Urinary bladder (tissue), 4 donors: ENCODE results near the gene TNNI3K. TPM values are rescaled to one million over a fixed set of nuclear protein-coding genes. Genes with fewer than 3 reads are reported as not detected.

Experiments
- DNase-seq: peaks from one replicate; pipeline ENCODE4 v3.0.0-alpha.2; 2015; ENCODE audit errors: extremely low spot score
- H3K27ac ChIP-seq: one replicate; pipeline ENCODE4 v1.5.1; 2013; ENCODE audit warnings: low read depth, mild to moderate bottlenecking, moderate library complexity
- H3K36me3 ChIP-seq: one replicate; pipeline ENCODE4 v1.6.1; 2013; ENCODE audit warnings: mild to moderate bottlenecking, moderate library complexity; ENCODE audit not compliant: insufficient read depth
- H3K4me1 ChIP-seq: one replicate; pipeline ENCODE4 v1.6.1; 2013; ENCODE audit warnings: mild to moderate bottlenecking, moderate library complexity; ENCODE audit not compliant: insufficient read depth
- H3K4me3 ChIP-seq: one replicate; pipeline ENCODE4 v1.5.1; 2013; ENCODE audit warnings: low read depth, low read length
- WGBS: extraction: QIAGEN DNeasy Blood & Tissue Kit; methylation state at CpG from one replicate; pipeline ENCODE4 v1.1.7; 2013; 5-methylcytosine and 5-hydroxymethylcytosine counted together
- polyA plus RNA-seq: library from polyadenylated mRNA; stranded (reverse); fragments of 200-250 nt; gene quantifications from one replicate; pipeline ENCODE4 v1.2.3, GENCODE V29; 2013
- total RNA-seq: library from RNA; depleted of rRNA; stranded (reverse); fragments of >200 nt; gene quantifications from one replicate; pipeline ENCODE4 v1.2.3, GENCODE V29; 2014
- donor health status: healthy with polysubstance abuse.
- donor health status: healthy.

Gene TNNI3K
- total and polyA plus RNA-seq, 2 donors: 1.4 to 5.1 TPM

- H3K36me3 ChIP-seq: no peaks in the 10 kb centered on the region
- no peaks in the 10 kb centered on the region for H3K4me1 ChIP-seq
- DNase-seq: no peak
- no peak overlapping the region for H3K4me3 ChIP-seq
- H3K27ac ChIP-seq: no peak overlapping the region
Measured at GRCh38 chr1:74328851-74329250, 93.7 kb downstream of the TNNI3K start.

DNA sequence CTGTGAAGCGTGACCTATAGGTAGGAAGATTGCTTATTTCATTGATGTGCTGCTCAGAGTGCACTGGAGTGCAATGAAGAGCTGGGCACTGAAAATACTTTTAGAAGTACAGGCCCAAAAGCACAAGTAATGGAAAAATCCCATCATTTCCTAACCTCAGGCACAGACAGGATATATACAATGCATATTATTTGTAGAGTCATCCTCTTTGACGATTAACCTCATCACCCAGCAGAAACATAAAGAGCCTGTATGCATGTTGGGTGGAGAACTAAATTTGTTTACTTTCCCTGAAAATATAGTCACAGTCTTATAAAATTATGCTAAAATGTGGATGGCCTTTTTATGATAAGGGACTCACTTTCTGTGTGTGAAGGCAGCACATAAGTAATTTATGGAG is 98.1 kb downstream of the TNNI3K start:
- H3K4me1 ChIP-seq: no peaks in the 10 kb centered on the region
- WGBS: 84% methylated on average over 2 of the region's 2 CpGs
- no peak overlapping the region for H3K27ac ChIP-seq
- H3K36me3 ChIP-seq: no peaks in the 10 kb centered on the region
- no peak for DNase-seq
- no peak overlapping the region for H3K4me3 ChIP-seq

GRCh38 chr1:74334147-74334546 is 99.0 kb downstream of the TNNI3K start:
- DNase-seq: no peak
- Histone ChIP-seq H3K36me3 (no peaks in the 10 kb centered on the region), H3K4me1 (no peaks in the 10 kb centered on the region), H3K4me3 (no peak overlapping the region), H3K27ac (no peak overlapping the region)

DNA sequence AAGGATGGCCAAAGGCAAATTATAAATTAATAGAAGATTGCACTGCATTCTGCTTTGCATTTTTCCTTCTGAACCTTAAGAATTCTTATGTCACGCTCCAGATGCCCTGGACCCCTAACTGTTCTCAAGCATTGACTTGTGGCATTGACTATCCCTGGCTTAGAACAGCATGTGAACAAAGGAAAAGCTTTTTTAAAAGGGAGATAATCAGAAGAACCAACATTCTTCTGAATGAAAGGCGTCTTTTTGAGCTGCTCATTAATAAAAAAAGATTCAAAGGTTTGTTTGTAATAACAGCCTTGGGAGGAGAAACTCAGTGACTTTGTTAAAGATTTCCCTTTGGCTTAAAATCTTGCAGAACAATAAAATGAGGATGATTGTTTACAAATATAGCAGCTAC is 105.5 kb downstream of the TNNI3K start:
- Histone ChIP-seq H3K36me3 (no peaks in the 10 kb centered on the region), H3K4me3 (no peak overlapping the region), H3K27ac (no peak overlapping the region), H3K4me1 (no peaks in the 10 kb centered on the region)
- WGBS: 90% methylated on average over 2 of the region's 2 CpGs
- DNase-seq: no peak

DNA sequence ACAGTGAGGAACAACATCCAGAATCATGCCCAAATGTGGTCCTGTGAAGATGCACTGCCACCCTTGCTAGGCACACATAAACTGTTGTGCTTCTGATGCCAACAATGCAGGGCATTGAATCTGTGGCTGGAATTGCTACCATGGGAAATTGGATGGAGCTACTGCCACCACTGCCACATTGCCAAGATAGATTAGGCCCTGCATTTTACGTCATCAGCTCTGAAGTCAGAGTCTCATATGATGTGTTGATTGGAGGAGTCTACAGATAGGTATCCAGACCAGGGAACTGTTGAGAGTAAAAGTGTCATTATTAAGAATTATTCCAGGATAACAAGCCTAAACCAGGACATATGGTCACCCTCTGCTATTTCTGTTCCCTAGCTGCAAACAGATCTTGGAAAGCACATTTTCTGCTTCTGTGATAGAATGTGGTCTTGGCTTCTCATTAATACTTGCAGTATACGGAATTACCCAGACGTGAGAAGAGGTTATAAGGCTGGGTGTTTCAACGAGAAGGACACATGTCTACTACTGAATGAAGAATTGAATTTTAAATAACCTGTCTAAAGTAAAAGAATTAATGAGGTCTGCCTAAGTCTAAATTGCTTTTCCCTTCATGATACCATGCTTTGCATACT is 106.6 kb downstream of the TNNI3K start:
- Histone ChIP-seq H3K36me3 (no peaks in the 10 kb centered on the region), H3K27ac (no peak overlapping the region), H3K4me1 (no peaks in the 10 kb centered on the region), H3K4me3 (no peak overlapping the region)
- WGBS: 82% methylated on average over 4 of the region's 4 CpGs
- DNase-seq: no peak

- peak; percentile 86 for DNase-seq
- H3K4me1 ChIP-seq: no peaks in the 10 kb centered on the region
- 24% methylated on average over 1 of the region's 1 CpG for WGBS
Measured at GRCh38 chr1:74343216-74343615, 108.0 kb downstream of the TNNI3K start.

DNA sequence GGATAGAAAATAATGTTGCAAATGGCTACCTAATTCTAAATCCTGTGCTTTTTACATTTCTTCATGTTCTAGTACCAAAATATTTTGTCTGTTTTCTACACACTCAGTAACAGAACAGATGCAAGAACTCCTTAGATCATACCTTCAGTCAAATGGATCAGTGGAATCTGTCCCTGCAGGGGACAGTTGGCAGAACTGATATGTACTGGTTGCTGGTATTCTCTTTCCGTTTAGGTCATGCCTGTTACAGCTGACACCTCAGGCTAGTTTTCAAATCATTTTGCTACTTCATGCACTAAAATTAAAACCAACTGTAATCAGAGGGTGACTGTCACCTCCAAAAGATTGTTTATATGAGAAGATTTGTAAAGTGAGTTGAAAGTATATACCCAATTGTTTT is 109.2 kb downstream of the TNNI3K start:
- WGBS: 36% methylated on average over 1 of the region's 1 CpG
- Histone ChIP-seq H3K4me3 (no peak overlapping the region), H3K36me3 (no peaks in the 10 kb centered on the region), H3K4me1 (no peaks in the 10 kb centered on the region), H3K27ac (no peak overlapping the region)
- DNase-seq: no peak

More at GRCh38 chr1:74343216-74343615, 108.0 kb downstream of the TNNI3K start:
- Histone ChIP-seq H3K36me3 (no peaks in the 10 kb centered on the region), H3K4me3 (no peak overlapping the region), H3K27ac (no peak overlapping the region)

DNA sequence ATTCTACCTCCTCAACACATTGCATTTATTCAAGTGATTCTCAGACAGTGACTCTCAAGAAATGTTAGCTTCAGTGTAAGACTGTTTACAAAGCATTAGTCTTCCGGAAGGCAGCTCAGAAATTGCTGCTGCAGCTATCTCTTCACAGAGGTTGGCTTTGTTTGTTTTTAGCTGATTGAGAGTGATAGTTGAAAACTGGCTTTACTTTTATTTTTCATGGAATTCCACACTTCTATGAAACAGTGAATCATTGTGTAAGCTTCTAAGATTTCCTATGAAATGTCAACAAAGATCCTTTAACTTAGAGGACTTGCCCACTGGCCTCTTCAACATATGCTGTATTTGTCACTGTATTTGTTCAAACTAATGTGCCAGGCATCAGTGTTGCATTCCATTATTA is 121.3 kb downstream of the TNNI3K start:
- Histone ChIP-seq H3K4me3 (no peak overlapping the region), H3K36me3 (no peaks in the 10 kb centered on the region), H3K27ac (no peak overlapping the region), H3K4me1 (no peaks in the 10 kb centered on the region)
- DNase-seq: no peak
- 53% methylated on average over 1 of the region's 1 CpG for WGBS

GRCh38 chr1:74357150-74357549 is 122.0 kb downstream of the TNNI3K start:
- Histone ChIP-seq H3K27ac (no peak overlapping the region), H3K36me3 (no peaks in the 10 kb centered on the region), H3K4me3 (no peak overlapping the region), H3K4me1 (no peaks in the 10 kb centered on the region)
- WGBS: 65% methylated on average over 3 of the region's 3 CpGs
- no peak for DNase-seq

- Histone ChIP-seq H3K27ac (no peak overlapping the region), H3K4me3 (no peak overlapping the region), H3K4me1 (no peaks in the 10 kb centered on the region), H3K36me3 (no peaks in the 10 kb centered on the region)
- no peak for DNase-seq
- 85% methylated on average over 4 of the region's 4 CpGs for WGBS
Measured at GRCh38 chr1:74357756-74358155, 122.6 kb downstream of the TNNI3K start.

GRCh38 chr1:74362691-74363090 is 127.5 kb downstream of the TNNI3K start:
- no peak for DNase-seq
- WGBS: 93% methylated on average over 1 of the region's 1 CpG
- Histone ChIP-seq H3K27ac (no peak overlapping the region), H3K4me1 (no peaks in the 10 kb centered on the region), H3K36me3 (no peaks in the 10 kb centered on the region), H3K4me3 (no peak overlapping the region)

- WGBS: 50% methylated on average over 2 of the region's 2 CpGs
- Histone ChIP-seq H3K27ac (no peak overlapping the region), H3K36me3 (no peaks in the 10 kb centered on the region), H3K4me1 (no peaks in the 10 kb centered on the region), H3K4me3 (no peak overlapping the region)
- DNase-seq: no peak
Measured at GRCh38 chr1:74363220-74363619, 128.0 kb downstream of the TNNI3K start.

DNA sequence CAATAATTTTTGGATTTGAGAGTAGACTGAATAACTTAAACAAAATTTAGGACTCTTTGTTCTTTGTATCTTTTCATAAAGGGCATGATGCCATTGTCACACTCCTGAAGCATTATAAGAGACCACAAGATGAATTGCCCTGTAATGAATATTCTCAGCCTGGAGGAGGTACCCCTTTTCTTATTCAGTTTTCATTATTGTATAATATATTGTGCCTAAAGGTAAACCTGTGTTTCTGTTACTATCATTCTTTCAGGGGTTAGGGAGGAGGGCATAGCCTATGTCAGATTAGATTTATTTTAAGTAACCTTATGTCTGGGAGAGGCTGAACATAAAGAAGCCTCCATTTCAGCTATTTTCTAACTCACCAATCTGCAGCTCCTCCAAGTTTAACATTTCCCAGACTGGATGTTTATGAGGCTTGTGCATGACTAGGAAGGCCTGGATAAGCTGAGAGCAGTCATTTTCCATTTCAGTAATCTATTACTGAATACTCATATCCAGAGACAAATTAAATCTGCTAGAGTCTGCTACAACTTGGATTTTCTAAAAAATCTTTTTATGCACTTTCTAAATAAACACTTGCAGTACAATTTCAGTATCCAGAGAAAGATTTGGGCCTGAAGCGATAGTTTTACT is 132.1 kb downstream of the TNNI3K start:
- Histone ChIP-seq H3K27ac (no peak overlapping the region), H3K4me3 (no peak overlapping the region), H3K36me3 (no peaks in the 10 kb centered on the region), H3K4me1 (no peaks in the 10 kb centered on the region)
- no peak for DNase-seq
- WGBS: 79% methylated on average over 1 of the region's 1 CpG

DNA sequence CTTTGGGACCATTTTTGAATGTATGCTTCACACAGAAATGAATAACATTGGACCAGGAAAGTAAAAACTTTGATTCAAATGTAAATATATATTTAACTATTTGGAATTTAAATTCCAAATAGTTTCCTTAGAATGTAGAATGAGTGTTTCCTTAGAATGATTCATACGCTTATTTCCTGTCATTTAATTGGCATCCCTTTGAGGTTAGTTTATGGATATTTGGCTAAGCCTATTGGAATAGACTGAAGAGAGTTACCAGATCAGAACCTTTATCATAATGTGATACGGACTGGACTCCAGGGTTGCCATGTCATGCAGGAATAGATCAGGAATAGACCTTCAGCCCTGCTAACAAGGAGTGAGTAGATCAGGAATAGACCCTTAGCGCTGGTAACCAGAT is 133.1 kb downstream of the TNNI3K start:
- DNase-seq: no peak
- 90% methylated on average over 3 of the region's 3 CpGs for WGBS
- no peak overlapping the region for H3K4me3 ChIP-seq
- H3K36me3 ChIP-seq: no peaks in the 10 kb centered on the region
- H3K27ac ChIP-seq: no peak overlapping the region
- no peaks in the 10 kb centered on the region for H3K4me1 ChIP-seq

GRCh38 chr1:74375376-74375775 is 140.2 kb downstream of the TNNI3K start:
- no peak for DNase-seq
- Histone ChIP-seq H3K4me1 (no peaks in the 10 kb centered on the region), H3K36me3 (no peaks in the 10 kb centered on the region), H3K27ac (no peak overlapping the region), H3K4me3 (no peak overlapping the region)
